Sigmoid colon (tissue), 4 donors: Measurements from ENCODE around the gene SMYD2.

ENCODE experiments used
- POLR2A ChIP-seq, 2 donors: fragments of 450-650 bp; IDR thresholded peaks; one replicate each; pipeline ENCODE4 v1.6.1; 2016; ENCODE audit warnings: antibody characterized with exemption in 2 of 2, mild to moderate bottlenecking in 2 of 2, moderate library complexity in 2 of 2
- POLR2AphosphoS5 ChIP-seq, 4 donors: sonication (generic); formaldehyde crosslinking; IDR thresholded peaks; one replicate each; pipeline ENCODE4 v1.6.1; 2017; ENCODE audit warnings: antibody characterized with exemption in 4 of 4
- TF ChIP-seq, protein P1 (sequence below), 4 experiments: fragments of 450-650 bp in 3 of 4; fragments of 200-600 bp in 1 of 4; IDR thresholded peaks; one replicate each; pipeline ENCODE4 v1.5.1; 2016 to 2019; ENCODE audit warnings: antibody characterized with exemption in 4 of 4, mild to moderate bottlenecking in 3 of 4, moderate library complexity in 2 of 4

GRCh38 chr1:214372092-214372491 lies 91.1 kb downstream of the SMYD2 start:
- TF ChIP-seq, protein P1, sequence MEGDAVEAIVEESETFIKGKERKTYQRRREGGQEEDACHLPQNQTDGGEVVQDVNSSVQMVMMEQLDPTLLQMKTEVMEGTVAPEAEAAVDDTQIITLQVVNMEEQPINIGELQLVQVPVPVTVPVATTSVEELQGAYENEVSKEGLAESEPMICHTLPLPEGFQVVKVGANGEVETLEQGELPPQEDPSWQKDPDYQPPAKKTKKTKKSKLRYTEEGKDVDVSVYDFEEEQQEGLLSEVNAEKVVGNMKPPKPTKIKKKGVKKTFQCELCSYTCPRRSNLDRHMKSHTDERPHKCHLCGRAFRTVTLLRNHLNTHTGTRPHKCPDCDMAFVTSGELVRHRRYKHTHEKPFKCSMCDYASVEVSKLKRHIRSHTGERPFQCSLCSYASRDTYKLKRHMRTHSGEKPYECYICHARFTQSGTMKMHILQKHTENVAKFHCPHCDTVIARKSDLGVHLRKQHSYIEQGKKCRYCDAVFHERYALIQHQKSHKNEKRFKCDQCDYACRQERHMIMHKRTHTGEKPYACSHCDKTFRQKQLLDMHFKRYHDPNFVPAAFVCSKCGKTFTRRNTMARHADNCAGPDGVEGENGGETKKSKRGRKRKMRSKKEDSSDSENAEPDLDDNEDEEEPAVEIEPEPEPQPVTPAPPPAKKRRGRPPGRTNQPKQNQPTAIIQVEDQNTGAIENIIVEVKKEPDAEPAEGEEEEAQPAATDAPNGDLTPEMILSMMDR (IDR thresholded peaks at IDR 0.05), result no peak
- TF ChIP-seq POLR2AphosphoS5 (IDR thresholded peaks at IDR 0.05), result no peak
- TF ChIP-seq POLR2A (IDR thresholded peaks at IDR 0.05), result no peak
